Measurements from ENCODE around the gene SLBP. TPM values are rescaled to one million over a fixed set of nuclear protein-coding genes. Genes with fewer than 3 reads are reported as not detected.
A peak's percentile ranks its signal among the peaks of the same experiment; 100 is the strongest.

SLBP gene
- polyA plus RNA-seq, 3 donors: 39.6 to 63.7 (median 59.1) TPM

DNA sequence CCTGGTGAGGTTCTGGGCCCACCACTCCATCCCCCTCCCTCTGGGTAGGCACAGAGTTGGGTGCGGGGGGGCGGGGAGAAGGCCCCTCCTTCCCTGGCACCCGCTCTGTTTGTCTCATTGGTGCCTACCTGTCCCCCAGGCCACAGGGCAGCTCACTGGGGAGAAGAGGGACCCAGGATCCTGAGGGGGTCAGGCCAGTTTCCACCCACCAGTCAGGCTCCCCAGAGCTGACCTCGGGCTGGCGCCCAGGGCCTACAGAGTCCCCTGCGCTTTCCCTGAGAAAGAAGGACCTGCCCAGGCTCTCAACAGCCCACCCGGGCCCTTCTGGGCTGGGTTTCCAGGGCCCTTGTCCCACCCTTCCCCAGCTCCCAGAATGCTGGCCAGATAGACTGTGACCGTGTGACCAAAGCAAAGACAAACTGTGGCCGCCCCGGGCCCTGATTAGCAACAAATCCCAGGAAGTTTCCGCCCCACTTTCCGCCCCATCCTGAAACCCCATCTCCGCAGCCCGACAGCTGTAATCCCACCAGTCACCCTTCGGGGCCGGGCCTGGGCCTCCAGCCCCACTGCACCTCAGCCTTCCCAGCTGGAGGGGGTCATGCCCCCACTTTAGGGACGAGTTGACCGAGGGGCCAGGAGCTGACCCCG, 47.2 kb upstream of the SLBP start:
- H3K9me3 ChIP-seq (replicated peaks in 1 of 2; ENCODE audit: control insufficient read depth in 1 of 2, insufficient read depth in 1 of 2, low read length in 2 of 2): no peaks in the 10 kb centered on the region
- TF ChIP-seq, protein P1, sequence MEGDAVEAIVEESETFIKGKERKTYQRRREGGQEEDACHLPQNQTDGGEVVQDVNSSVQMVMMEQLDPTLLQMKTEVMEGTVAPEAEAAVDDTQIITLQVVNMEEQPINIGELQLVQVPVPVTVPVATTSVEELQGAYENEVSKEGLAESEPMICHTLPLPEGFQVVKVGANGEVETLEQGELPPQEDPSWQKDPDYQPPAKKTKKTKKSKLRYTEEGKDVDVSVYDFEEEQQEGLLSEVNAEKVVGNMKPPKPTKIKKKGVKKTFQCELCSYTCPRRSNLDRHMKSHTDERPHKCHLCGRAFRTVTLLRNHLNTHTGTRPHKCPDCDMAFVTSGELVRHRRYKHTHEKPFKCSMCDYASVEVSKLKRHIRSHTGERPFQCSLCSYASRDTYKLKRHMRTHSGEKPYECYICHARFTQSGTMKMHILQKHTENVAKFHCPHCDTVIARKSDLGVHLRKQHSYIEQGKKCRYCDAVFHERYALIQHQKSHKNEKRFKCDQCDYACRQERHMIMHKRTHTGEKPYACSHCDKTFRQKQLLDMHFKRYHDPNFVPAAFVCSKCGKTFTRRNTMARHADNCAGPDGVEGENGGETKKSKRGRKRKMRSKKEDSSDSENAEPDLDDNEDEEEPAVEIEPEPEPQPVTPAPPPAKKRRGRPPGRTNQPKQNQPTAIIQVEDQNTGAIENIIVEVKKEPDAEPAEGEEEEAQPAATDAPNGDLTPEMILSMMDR (IDR thresholded peaks at IDR 0.05): no peak
- no peaks in the 10 kb centered on the region for H4K20me1 ChIP-seq (ENCODE audit: insufficient read depth, low read length)
- H3K4me3 Mint-ChIP-seq: no peak overlapping the region
- H3K36me3 ChIP-seq (replicated peaks in 1 of 2; ENCODE audit: control insufficient read depth in 1 of 2, insufficient read depth in 2 of 2, low read length in 2 of 2): no peaks in the 10 kb centered on the region
- H3K4me2 ChIP-seq (replicated peaks; ENCODE audit: extremely low read depth, low read length, poor library complexity, severe bottlenecking): no peak overlapping the region
- H3K27ac Mint-ChIP-seq: no peak overlapping the region
- no peak overlapping the region for H2AFZ ChIP-seq (ENCODE audit: insufficient read depth, low read depth, low read length, poor library complexity, severe bottlenecking)
- no peaks in the 10 kb centered on the region for H3K36me3 Mint-ChIP-seq
- no peak overlapping the region for H3K27ac ChIP-seq (ENCODE audit: low read depth in 1 of 2, low read length in 2 of 2)
- intact Hi-C loops (cut with micrococcal nuclease): no loop called here
- H3K9me3 Mint-ChIP-seq: peaks cover 0 to 4% (median 0%) of the 10 kb centered on the region in 7 donors
- H3K79me2 ChIP-seq (ENCODE audit: insufficient read depth, low read length): no peaks in the 10 kb centered on the region
- H3K9ac ChIP-seq (ENCODE audit: insufficient read depth, low read length, poor library complexity, severe bottlenecking): no peak overlapping the region
- no peaks in the 10 kb centered on the region for H3K4me1 ChIP-seq (ENCODE audit: control insufficient read depth in 1 of 2, insufficient read depth in 2 of 2, low read length in 2 of 2)
- WGBS (ENCODE audit: insufficient coverage): 96% methylated on average over 13 of the region's 19 CpGs
- DNase-seq: no peak
- peaks cover 1% of the 10 kb centered on the region for H3K4me1 Mint-ChIP-seq
- H3K27me3 ChIP-seq (ENCODE audit: control insufficient read depth in 2 of 2, insufficient read depth in 2 of 2, low read length in 2 of 2): peaks cover 0 to 19% of the 10 kb centered on the region in 2 donors
- no peak overlapping the region for H3K4me3 ChIP-seq (replicated peaks in 1 of 3; ENCODE audit: low read depth in 2 of 3, low read length in 3 of 3)
- H3K27me3 Mint-ChIP-seq (ENCODE audit: low read depth in 3 of 3): peaks cover 18 to 29% (median 18%) of the 10 kb centered on the region in 3 donors

DNA sequence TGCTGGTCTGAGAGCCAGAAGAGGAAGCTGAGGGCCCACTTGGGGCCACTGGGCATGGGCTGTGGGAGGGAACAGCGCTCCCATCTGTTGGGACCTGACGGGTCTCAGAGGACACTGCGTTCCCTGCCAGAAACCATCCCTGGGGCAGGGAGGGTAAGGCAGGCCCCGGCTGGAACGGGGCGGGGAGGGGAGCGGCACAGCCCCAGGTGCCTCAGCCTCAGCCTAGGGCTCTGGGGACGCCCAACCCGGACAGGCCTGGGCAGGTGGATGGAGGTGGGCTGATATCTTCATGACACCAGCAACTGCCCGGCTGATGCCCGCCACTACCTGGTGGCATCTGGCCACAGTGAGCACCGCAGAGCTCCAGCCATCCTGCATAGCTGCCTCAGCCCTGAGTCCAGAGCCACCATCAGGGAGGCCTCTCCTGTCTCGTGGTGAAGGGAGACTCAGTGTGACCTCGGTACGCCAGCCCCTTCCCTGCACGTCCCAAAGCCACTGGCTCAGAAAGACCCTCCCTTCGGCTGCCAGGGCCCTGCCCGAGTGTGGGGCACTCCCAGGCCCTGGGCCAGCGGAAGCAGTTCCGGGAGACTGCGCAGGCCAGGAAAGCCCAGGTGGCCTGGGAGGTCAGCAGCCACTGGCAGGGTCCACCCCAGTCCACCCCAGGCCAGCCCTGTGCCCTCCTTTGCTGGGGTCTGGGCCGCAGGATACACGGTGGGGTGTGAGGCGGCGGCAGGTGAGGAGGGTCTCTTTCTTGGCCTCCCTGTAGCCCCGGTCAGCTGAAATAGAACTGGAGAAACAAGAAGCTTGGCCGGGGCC, 46.4 kb upstream of the SLBP start:
- peaks cover 0 to 14% of the 10 kb centered on the region in 2 donors for H3K27me3 ChIP-seq (ENCODE audit: control insufficient read depth in 2 of 2, insufficient read depth in 2 of 2, low read length in 2 of 2)
- no peak for DNase-seq
- H3K4me1 Mint-ChIP-seq: peaks cover 1% of the 10 kb centered on the region

More for the DNA sequence above, 46.4 kb upstream of the SLBP start:
- Histone ChIP-seq H3K9ac (ENCODE audit: insufficient read depth, low read length, poor library complexity, severe bottlenecking) (no peak overlapping the region), H3K4me2 (replicated peaks; ENCODE audit: extremely low read depth, low read length, poor library complexity, severe bottlenecking) (no peak overlapping the region), H3K36me3 (replicated peaks in 1 of 2; ENCODE audit: control insufficient read depth in 1 of 2, insufficient read depth in 2 of 2, low read length in 2 of 2) (no peaks in the 10 kb centered on the region), H3K4me1 (ENCODE audit: control insufficient read depth in 1 of 2, insufficient read depth in 2 of 2, low read length in 2 of 2) (peaks cover 4 to 5% of the 10 kb centered on the region in 2 donors), H3K9me3 (replicated peaks in 1 of 2; ENCODE audit: control insufficient read depth in 1 of 2, insufficient read depth in 1 of 2, low read length in 2 of 2) (no peaks in the 10 kb centered on the region), H4K20me1 (ENCODE audit: insufficient read depth, low read length) (no peaks in the 10 kb centered on the region), H3K4me3 (replicated peaks in 1 of 3; ENCODE audit: low read depth in 2 of 3, low read length in 3 of 3) (no peak overlapping the region), H2AFZ (ENCODE audit: insufficient read depth, low read depth, low read length, poor library complexity, severe bottlenecking) (no peak overlapping the region), H3K79me2 (ENCODE audit: insufficient read depth, low read length) (no peaks in the 10 kb centered on the region), H3K27ac (ENCODE audit: low read depth in 1 of 2, low read length in 2 of 2) (no peak overlapping the region)
- Mint-ChIP-seq H3K27ac (peak overlapping the region in 1 of 7 donors; percentile 27), H3K4me3 (no peak overlapping the region), H3K9me3 (peaks cover 0 to 3% (median 0%) of the 10 kb centered on the region in 7 donors), H3K36me3 (no peaks in the 10 kb centered on the region), H3K27me3 (ENCODE audit: low read depth in 3 of 3) (peaks cover 12 to 21% (median 13%) of the 10 kb centered on the region in 3 donors)
- intact Hi-C loops (cut with micrococcal nuclease): no loop called here
- WGBS (ENCODE audit: insufficient coverage): 96% methylated on average over 16 of the region's 27 CpGs
- TF ChIP-seq, protein P1 (IDR thresholded peaks at IDR 0.05): no peak
